SK-MEL-5 (cell line): ENCODE measurements around the gene NFKB2. TPM values are rescaled to one million over a fixed set of nuclear protein-coding genes. Genes with fewer than 3 reads are reported as not detected.

ENCODE experiments used
- DNase-seq: peaks from one replicate; pipeline ENCODE4 v3.0.0-alpha.2; 2016; ENCODE audit warnings: low read depth, low spot score
- in situ Hi-C: cut with HindIII; loops from 2 replicates; pipeline ENCODE4 v1.10.0; 2016; ENCODE audit warnings: low sequenced_read_pairs, high pct_unique_total_duplicates, low pct_unique_long_range_greater_than_20kb
- polyA plus RNA-seq, 2 experiments: library from polyadenylated mRNA; depleted of rRNA; stranded (reverse); fragments of >200 nt; gene quantifications; 2 replicates each; pipeline ENCODE4 v1.2.3, GENCODE V29; 2015
- total RNA-seq: library from RNA; depleted of rRNA; stranded (reverse); fragments of >200 nt; shearing (Covaris generic); gene quantifications from 2 replicates; pipeline ENCODE4 v1.2.3, GENCODE V29; 2014; rRNA removed

The NFKB2 gene
- 10.3 and 13.0 TPM in 2 replicates for total RNA-seq
- polyA plus RNA-seq (2015; cell fraction: cytosol; rRNA removed), result 21.1 and 29.2 TPM in 2 replicates
- polyA plus RNA-seq (2015; cell fraction: nucleus; rRNA removed), result 28.5 and 59.7 TPM in 2 replicates

GRCh38 chr10:102395400-102396316, at the start of gene NFKB2:
Gene NFKB2 (plus strand): TSS chr10:102395705. CDS start chr10:102395960, 255 bp downstream.
- DNase-seq, result peak; percentile 71
- in situ Hi-C loops, result no loop called here

GRCh38 chr10:102347236-102347828, 48.2 kb upstream of the NFKB2 start:
- peak; percentile 59 for DNase-seq
- in situ Hi-C loops, result no loop called here

- in situ Hi-C loops, result no loop called here
These were observed 43.3 kb upstream of the NFKB2 start for GRCh38 chr10:102352066-102352715.

GRCh38 chr10:102354451-102354850, 41.1 kb upstream of the NFKB2 start:
- DNase-seq, result no peak
- in situ Hi-C loops, result no loop called here

More at GRCh38 chr10:102352066-102352715, 43.3 kb upstream of the NFKB2 start:
- DNase-seq, result peak; percentile 74

- in situ Hi-C loops, result no loop called here
- DNase-seq, result no peak
These were observed 36.7 kb upstream of the NFKB2 start for GRCh38 chr10:102358712-102359382.

GRCh38 chr10:102367441-102367840, 28.1 kb upstream of the NFKB2 start:
- in situ Hi-C loops, result no loop called here
- no peak for DNase-seq

GRCh38 chr10:102368077-102368476, 27.4 kb upstream of the NFKB2 start:
- in situ Hi-C loops, result no loop called here
- DNase-seq, result no peak

- in situ Hi-C loops, result no loop called here
- no peak for DNase-seq
These were observed 24.2 kb upstream of the NFKB2 start for GRCh38 chr10:102371295-102371694.

GRCh38 chr10:102375250-102375649, 20.3 kb upstream of the NFKB2 start:
- DNase-seq, result no peak
- in situ Hi-C loops, result no loop called here

GRCh38 chr10:102375867-102376266, 19.6 kb upstream of the NFKB2 start:
- DNase-seq, result no peak
- in situ Hi-C loops, result no loop called here

GRCh38 chr10:102376901-102377300, 18.6 kb upstream of the NFKB2 start:
- no peak for DNase-seq
- in situ Hi-C loops, result no loop called here

- in situ Hi-C loops, result no loop called here
- no peak for DNase-seq
These were observed 16.1 kb upstream of the NFKB2 start for GRCh38 chr10:102379383-102379782.

GRCh38 chr10:102381983-102382382, 13.5 kb upstream of the NFKB2 start:
- DNase-seq, result no peak
- in situ Hi-C loops, result no loop called here

GRCh38 chr10:102382871-102383270, 12.6 kb upstream of the NFKB2 start:
- in situ Hi-C loops, result no loop called here
- DNase-seq, result no peak

GRCh38 chr10:102384053-102384452, 11.5 kb upstream of the NFKB2 start:
- in situ Hi-C loops, result no loop called here
- DNase-seq, result peak; percentile 52

GRCh38 chr10:102384606-102385429, 10.7 kb upstream of the NFKB2 start:
- in situ Hi-C loops, result no loop called here
- no peak for DNase-seq

GRCh38 chr10:102389894-102390293, 5.6 kb upstream of the NFKB2 start:
- DNase-seq, result no peak
- in situ Hi-C loops, result no loop called here
